ENCODE measurements around the gene SCUBE1. TPM values are rescaled to one million over a fixed set of nuclear protein-coding genes. Genes with fewer than 3 reads are reported as not detected.

SCUBE1 gene
- total RNA-seq, 1 donor from 2014 or later, result 16.6 TPM

DNA sequence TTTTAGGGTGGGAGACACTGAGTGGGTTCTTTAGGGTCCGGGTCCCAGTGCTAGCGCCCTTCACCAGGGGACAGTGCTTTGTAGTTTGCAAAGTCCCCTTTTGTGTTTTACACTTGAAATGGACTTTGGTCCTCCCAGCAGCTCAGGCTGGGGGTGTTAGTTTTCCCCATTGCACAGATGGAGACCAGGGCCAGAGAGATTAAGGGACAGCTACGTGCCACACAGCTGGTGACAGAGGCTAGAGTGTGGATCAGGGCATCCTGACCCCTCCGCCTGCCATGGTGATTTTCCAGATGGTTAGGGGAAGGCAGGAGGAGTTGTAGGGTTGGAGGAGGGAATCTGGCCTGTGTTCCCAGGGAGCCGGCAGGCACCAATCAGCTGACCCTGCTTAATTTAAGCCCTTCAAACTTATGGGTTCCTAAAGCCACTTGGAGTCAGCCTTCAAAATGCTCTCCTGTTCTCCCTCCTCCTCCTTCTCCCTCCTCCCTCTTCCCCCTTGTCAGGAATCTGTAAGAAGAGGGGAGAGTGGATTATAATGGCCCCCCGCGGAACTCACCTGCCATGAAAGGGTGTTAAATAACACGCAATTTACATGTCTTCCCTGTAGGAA lies 46.2 kb upstream of the SCUBE1 start:
- DNase-seq, result peak; percentile 21
- Histone ChIP-seq H3K27me3 (ENCODE audit: low read depth) (peaks cover 19% of the 10 kb centered on the region), H3K36me3 (no peaks in the 10 kb centered on the region), H3K9me3 (no peaks in the 10 kb centered on the region), H3K27ac (no peak overlapping the region), H3K4me1 (peaks cover 7% of the 10 kb centered on the region), H3K4me3 (no peak overlapping the region)
- ATAC-seq, result no peak
- intact Hi-C loops (cut with DNase I), result loop anchor here (10.0 kb wide), 1 partner anchor 115 kb away; no protein-coding TSS in a partner anchor
- TF ChIP-seq, protein P1, sequence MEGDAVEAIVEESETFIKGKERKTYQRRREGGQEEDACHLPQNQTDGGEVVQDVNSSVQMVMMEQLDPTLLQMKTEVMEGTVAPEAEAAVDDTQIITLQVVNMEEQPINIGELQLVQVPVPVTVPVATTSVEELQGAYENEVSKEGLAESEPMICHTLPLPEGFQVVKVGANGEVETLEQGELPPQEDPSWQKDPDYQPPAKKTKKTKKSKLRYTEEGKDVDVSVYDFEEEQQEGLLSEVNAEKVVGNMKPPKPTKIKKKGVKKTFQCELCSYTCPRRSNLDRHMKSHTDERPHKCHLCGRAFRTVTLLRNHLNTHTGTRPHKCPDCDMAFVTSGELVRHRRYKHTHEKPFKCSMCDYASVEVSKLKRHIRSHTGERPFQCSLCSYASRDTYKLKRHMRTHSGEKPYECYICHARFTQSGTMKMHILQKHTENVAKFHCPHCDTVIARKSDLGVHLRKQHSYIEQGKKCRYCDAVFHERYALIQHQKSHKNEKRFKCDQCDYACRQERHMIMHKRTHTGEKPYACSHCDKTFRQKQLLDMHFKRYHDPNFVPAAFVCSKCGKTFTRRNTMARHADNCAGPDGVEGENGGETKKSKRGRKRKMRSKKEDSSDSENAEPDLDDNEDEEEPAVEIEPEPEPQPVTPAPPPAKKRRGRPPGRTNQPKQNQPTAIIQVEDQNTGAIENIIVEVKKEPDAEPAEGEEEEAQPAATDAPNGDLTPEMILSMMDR (IDR thresholded peaks at IDR 0.05), result no peak

GRCh38 chr22:43388420-43388851 lies 45.3 kb upstream of the SCUBE1 start:
- intact Hi-C loops (cut with DNase I), result loop anchor here (10.0 kb wide), 1 partner anchor 114 kb away; no protein-coding TSS in a partner anchor
- peak; percentile 84 for DNase-seq
- Histone ChIP-seq H3K4me1 (peaks cover 7% of the 10 kb centered on the region), H3K9me3 (no peaks in the 10 kb centered on the region), H3K36me3 (no peaks in the 10 kb centered on the region), H3K27ac (no peak overlapping the region), H3K4me3 (no peak overlapping the region), H3K27me3 (ENCODE audit: low read depth) (peaks cover 16% of the 10 kb centered on the region)
- ATAC-seq, result peak; percentile 82 to 84
- TF ChIP-seq, protein P1 (IDR thresholded peaks at IDR 0.05), result peak; percentile 99

GRCh38 chr22:43387815-43388214 lies 44.6 kb upstream of the SCUBE1 start:
- no peak for DNase-seq
- peaks cover 7% of the 10 kb centered on the region for H3K4me1 ChIP-seq
- no peaks in the 10 kb centered on the region for H3K9me3 ChIP-seq
- intact Hi-C loops (cut with DNase I), result loop anchor here (10.0 kb wide), 1 partner anchor 113 kb away; no protein-coding TSS in a partner anchor
- no peak for ATAC-seq
- TF ChIP-seq, protein P1 (IDR thresholded peaks at IDR 0.05), result no peak
- no peak overlapping the region for H3K4me3 ChIP-seq
- H3K36me3 ChIP-seq, result no peaks in the 10 kb centered on the region
- H3K27me3 ChIP-seq (ENCODE audit: low read depth), result peaks cover 16% of the 10 kb centered on the region
- H3K27ac ChIP-seq, result no peak overlapping the region

DNA sequence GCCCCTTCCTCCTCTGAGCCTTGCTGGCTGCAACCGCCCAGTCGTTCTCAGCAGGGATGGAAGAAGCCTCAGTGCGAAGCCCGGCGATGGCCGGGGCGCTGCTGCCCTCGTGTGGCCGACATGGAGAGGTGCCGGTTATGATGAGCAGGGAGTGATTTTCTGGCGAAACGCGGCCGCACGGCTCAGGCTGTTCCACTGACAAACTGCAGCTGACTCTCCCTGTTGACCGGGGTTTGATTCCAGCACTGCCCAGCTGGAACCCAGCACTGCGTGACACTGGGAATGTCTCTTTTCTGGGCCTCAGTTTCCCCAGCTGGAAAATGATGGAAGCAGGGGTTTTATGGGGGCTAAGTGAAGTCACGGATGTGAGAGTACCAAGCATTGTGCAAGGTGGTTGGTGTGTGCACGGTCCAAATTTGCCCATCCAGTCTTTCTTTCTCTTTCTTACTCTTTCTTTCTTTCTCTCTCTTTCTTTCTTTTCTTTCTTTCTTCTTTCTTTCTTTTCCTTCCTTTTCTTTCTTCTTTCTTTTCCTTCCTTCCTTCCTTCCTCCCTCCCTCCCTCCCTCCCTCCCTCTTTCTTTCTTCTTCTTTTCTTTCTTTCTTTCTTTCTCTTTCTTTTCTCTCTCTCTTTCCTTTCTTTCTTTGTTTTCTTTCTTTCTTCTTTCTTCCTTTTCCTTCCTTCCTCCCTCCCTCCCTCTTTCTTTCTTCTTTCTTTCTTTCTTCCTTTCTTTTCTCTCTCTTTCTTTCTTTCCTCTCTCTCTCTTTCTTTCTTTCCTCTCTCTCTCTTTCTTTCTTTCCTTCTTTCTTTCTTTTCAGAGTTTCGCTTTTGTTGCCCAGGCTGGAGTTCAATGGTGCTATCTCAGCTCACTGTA lies 42.8 kb upstream of the SCUBE1 start:
- Histone ChIP-seq H3K9me3 (no peaks in the 10 kb centered on the region), H3K4me1 (peaks cover 7% of the 10 kb centered on the region), H3K27me3 (ENCODE audit: low read depth) (peaks cover 16% of the 10 kb centered on the region), H3K4me3 (no peak overlapping the region), H3K27ac (no peak overlapping the region), H3K36me3 (no peaks in the 10 kb centered on the region)
- DNase-seq, result peak; percentile 84
- TF ChIP-seq, protein P1 (IDR thresholded peaks at IDR 0.05), result peak; percentile 90
- ATAC-seq, result peak; percentile 92
- intact Hi-C loops (cut with DNase I), result loop anchor here (10.0 kb wide), 1 partner anchor 111 kb away; no protein-coding TSS in a partner anchor

DNA sequence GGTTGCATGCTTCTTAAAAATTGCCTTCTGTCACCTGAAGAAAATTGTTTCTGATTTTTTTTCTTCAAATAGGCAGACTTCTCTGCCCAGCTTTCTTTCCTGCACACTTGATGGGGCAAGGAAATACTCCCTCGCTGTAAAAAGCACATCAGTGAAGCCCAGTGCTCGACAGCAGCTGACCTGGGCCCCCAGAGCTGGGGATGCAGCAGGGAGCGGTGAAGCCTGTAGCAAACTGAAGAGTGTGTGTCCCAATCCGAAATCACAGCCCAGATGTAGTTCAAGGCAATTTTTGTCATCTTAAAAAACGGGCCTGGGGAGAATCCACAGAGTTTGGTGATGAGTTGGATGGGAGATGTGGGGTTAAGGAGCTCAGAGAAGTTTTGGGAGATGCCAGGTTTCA lies 41.7 kb upstream of the SCUBE1 start:
- H3K27ac ChIP-seq, result no peak overlapping the region
- intact Hi-C loops (cut with DNase I), result loop anchor here (10.0 kb wide), 1 partner anchor 110 kb away; no protein-coding TSS in a partner anchor
- DNase-seq, result peak; percentile 6

More for the DNA sequence above, 41.7 kb upstream of the SCUBE1 start:
- no peaks in the 10 kb centered on the region for H3K9me3 ChIP-seq
- H3K27me3 ChIP-seq (ENCODE audit: low read depth), result peaks cover 17% of the 10 kb centered on the region
- H3K4me1 ChIP-seq, result peaks cover 7% of the 10 kb centered on the region
- TF ChIP-seq, protein P1 (IDR thresholded peaks at IDR 0.05), result no peak
- no peaks in the 10 kb centered on the region for H3K36me3 ChIP-seq
- H3K4me3 ChIP-seq, result no peak overlapping the region
- no peak for ATAC-seq
